ENCODE data around the gene TP63.

The TP63 gene

GRCh38 chr3:189942948-189943347 lies 311.8 kb downstream of the TP63 start:
- no peak for DNase-seq

DNA sequence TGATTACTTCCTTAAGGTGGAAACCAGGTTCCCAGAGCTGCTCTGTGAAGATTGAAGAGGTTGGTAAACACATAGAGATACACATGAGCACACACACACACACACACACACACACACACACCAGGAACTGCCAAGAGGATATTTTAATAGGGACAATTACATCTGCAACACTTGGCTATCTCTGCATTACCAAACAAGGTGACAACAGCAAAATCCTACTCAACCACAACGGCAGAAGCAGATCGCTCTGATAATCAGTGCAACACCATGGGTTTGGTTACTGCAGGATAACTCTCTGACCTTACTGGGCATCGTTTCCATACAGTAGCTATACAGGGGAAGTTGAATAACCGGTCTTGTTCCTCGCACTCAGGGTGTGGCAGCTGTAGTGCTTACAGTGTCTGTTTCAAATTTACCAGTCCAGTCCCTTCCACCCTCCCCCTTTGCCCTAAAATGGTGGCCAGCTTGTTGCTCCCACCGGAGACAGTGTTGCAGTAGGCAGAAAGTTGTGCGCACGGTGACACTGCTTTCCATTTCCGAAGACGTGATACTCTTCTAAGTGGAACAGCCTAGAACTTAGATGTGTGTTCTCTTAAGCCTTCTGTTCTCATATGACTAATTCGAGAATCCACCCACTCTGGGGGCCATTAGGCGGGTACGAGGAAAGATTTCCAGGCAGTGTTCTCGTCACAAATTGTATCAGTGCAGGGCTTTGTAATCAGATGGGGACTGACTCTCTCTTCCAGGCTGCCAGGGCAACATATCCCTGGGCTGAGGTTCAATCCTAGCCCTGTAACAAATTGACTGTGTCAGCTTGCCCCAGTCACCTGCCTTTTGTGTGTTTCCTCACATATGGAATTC lies 313.3 kb downstream of the TP63 start:
- DNase-seq: peak; percentile 6

DNA sequence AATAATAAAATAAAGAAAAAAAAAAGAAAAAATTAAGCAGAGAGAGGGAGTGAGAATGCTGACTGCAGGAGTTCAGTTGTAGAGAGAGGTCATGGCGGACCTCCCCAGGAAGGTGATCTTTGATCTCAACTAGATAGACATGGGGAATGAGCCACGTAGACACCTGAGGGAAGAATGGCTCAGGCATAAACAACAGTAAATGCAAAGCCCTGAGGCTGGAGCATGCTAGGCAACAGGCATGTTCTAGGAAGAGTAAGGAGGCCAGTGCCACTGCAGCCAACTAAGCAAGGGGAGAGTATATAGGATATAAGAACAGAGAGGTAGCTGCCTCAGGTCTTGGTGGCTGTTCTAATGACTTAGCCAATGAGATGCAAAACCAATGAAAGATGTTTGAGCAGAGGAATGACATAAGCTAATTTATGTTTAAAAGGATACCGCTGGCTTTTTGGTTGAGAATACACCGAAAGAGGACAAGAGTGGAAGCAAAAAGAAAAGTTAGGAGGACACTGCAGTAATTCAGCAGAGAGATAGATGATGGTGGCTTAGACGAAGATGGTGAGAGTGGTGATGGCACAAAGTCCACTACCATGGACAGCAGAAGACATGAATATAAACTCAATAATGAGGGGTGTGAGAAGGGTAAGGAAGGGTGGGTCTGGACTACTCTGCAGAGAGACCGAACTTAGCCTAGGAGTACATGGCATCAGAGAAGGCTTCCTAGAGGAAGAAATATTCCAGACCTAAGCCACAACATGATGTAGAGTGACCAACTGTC lies 314.9 kb downstream of the TP63 start:
- no peak for DNase-seq

Data from activated CD4-positive, alpha-beta T cell treated with anti-CD3 and anti-CD28 coated beads, Interleukin-10, Interleukin-2, amounts not matched to agents 100 ng/mL and 50 ng/mL, durations not matched to agents 16 hours and 8 hours (primary cell).